ENCODE results near the gene CNTLN. TPM values are rescaled to one million over a fixed set of nuclear protein-coding genes. Genes with fewer than 3 reads are reported as not detected.

The CNTLN gene
- total RNA-seq, 1 experiment from 2014 or later: 5.1 TPM

GRCh38 chr9:17090041-17090440, 44.8 kb upstream of the CNTLN start (continued):
- TF ChIP-seq CTCF (IDR thresholded peaks at IDR 0.05 in 2 of 3, conservative IDR thresholded peaks at IDR 0.05 in 1 of 3; ENCODE audit: borderline replicate concordance in 1 of 3, insufficient read depth in 1 of 3, low read depth in 2 of 3, low read length in 2 of 3): no peak
- no peak for TF ChIP-seq SRF (IDR thresholded peaks at IDR 0.05; ENCODE audit: low read depth)
- TF ChIP-seq CEBPB (IDR thresholded peaks at IDR 0.05; ENCODE audit: low read depth): no peak
- TF ChIP-seq POLR2A (IDR thresholded peaks at IDR 0.05; ENCODE audit: borderline replicate concordance, extremely low read depth, insufficient read depth, insufficient read length): no peak
- TF ChIP-seq TCF7L2 (IDR thresholded peaks at IDR 0.05; ENCODE audit: borderline replicate concordance, extremely low read depth, insufficient read depth, insufficient read length): no peak
- TF ChIP-seq EZH2phosphoT487 (IDR thresholded peaks at IDR 0.05; ENCODE audit: borderline replicate concordance): no peak
- TF ChIP-seq FOSL1 (IDR thresholded peaks at IDR 0.05; ENCODE audit: low read depth): no peak

- POLR2A ChIA-PET: no interaction called here
- TF ChIP-seq EZH2 (IDR thresholded peaks at IDR 0.05): no peak
- TF ChIP-seq YY1 (IDR thresholded peaks at IDR 0.05; ENCODE audit: extremely low read depth, insufficient replicate concordance, low read depth, low read length): no peak
- TF ChIP-seq SRF (IDR thresholded peaks at IDR 0.05; ENCODE audit: low read depth): no peak
- no peak for TF ChIP-seq ZNF274 (IDR thresholded peaks at IDR 0.05; ENCODE audit: low read depth, low read length)
- TF ChIP-seq CEBPB (IDR thresholded peaks at IDR 0.05; ENCODE audit: low read depth): no peak
- TF ChIP-seq REST (IDR thresholded peaks at IDR 0.05; ENCODE audit: low read depth): no peak
- no peak for TF ChIP-seq JUND (IDR thresholded peaks at IDR 0.05)
- TF ChIP-seq POLR2A (IDR thresholded peaks at IDR 0.05; ENCODE audit: borderline replicate concordance, extremely low read depth, insufficient read depth, insufficient read length): no peak
- TF ChIP-seq MAX (IDR thresholded peaks at IDR 0.05): no peak
- TF ChIP-seq RAD21 (IDR thresholded peaks at IDR 0.05; ENCODE audit: low read depth): peak; percentile 44; the same call in 1 of the 2 replicates
- no peak for TF ChIP-seq CBX3 (IDR thresholded peaks at IDR 0.05; ENCODE audit: low read depth)
- no peak for TF ChIP-seq EZH2phosphoT487 (IDR thresholded peaks at IDR 0.05; ENCODE audit: borderline replicate concordance)
- TF ChIP-seq FOSL1 (IDR thresholded peaks at IDR 0.05; ENCODE audit: low read depth): no peak
- no peak for TF ChIP-seq TCF7L2 (IDR thresholded peaks at IDR 0.05; ENCODE audit: borderline replicate concordance, extremely low read depth, insufficient read depth, insufficient read length)
- TF ChIP-seq CTCF (IDR thresholded peaks at IDR 0.05 in 2 of 3, conservative IDR thresholded peaks at IDR 0.05 in 1 of 3; ENCODE audit: borderline replicate concordance in 1 of 3, insufficient read depth in 1 of 3, low read depth in 2 of 3, low read length in 2 of 3): peak; percentile 15 to 56 (median 21); a peak in 3 of 6 replicates
These were observed 18.4 kb upstream of the CNTLN start for GRCh38 chr9:17116400-17116837.

More at GRCh38 chr9:17116400-17116837, 18.4 kb upstream of the CNTLN start:
- Histone ChIP-seq H3K27ac (ENCODE audit: low read depth, low read length) (no peak overlapping the region), H3K4me1 (ENCODE audit: control insufficient read depth in 1 of 2, insufficient read depth in 2 of 2, low read length in 2 of 2) (no peaks in the 10 kb centered on the region), H3K4me3 (replicated peaks in 1 of 2; ENCODE audit: low read depth in 1 of 2, low read length in 2 of 2) (no peak overlapping the region), H3K27me3 (ENCODE audit: insufficient read depth, low read length) (no peaks in the 10 kb centered on the region), H3K79me2 (ENCODE audit: insufficient read depth, low read length) (no peaks in the 10 kb centered on the region), H3K4me2 (ENCODE audit: low read length) (0 out of 2 replicates have a peak overlapping the region, but pooled peaks have one; percentile 6), H3K9me2 (ENCODE audit: insufficient read depth) (no peaks in the 10 kb centered on the region), H2AFZ (ENCODE audit: low read depth, low read length, poor library complexity, severe bottlenecking) (peak overlapping the region; percentile 62), H3K9ac (ENCODE audit: low read length) (no peak overlapping the region), H4K20me1 (ENCODE audit: insufficient read depth) (no peaks in the 10 kb centered on the region), H3K9me3 (ENCODE audit: control insufficient read depth in 1 of 2, insufficient read depth in 1 of 2, low read depth in 1 of 2, low read length in 2 of 2) (no peaks in the 10 kb centered on the region), H3K36me3 (ENCODE audit: control insufficient read depth in 1 of 2, insufficient read depth in 2 of 2, low read length in 2 of 2) (no peaks in the 10 kb centered on the region)
- intact Hi-C loops (cut with micrococcal nuclease): loop anchor here (1.0 kb wide), 2 partner anchors 286 to 347 kb away; no protein-coding TSS in a partner anchor
- ChIA-PET RAD21 (ENCODE audit: low non-redundant PET in 1 of 2, low total read pairs in 2 of 2, uncharacterized antibody in 2 of 2, unreplicated experiment in 2 of 2) (no interaction called here), CTCF (interaction anchor here (0.7 to 2.8 kb wide), 3 partner anchors 286 to 346 kb away, joined by 3 to 8 read pairs (median 3); no protein-coding TSS in a partner anchor)
- ATAC-seq (peak; percentile 63), DNase-seq (ENCODE audit: low read depth, low spot score) (peak; percentile 19)
- no TSS peak for BruUV-seq (replicated peaks)

All from HCT116 (cell line).